NCI-H1436 (cell line): ENCODE results near the gene FAM227A.

ENCODE experiments used
- DNase-seq: peaks from one replicate; lab custom pipeline; 2025; lab: John Stamatoyannopoulos, UW

FAM227A gene

GRCh38 chr22:38656256-38657044, at the start of gene FAM227A, which contains the start of gene CBY1:
Gene FAM227A (minus strand): TSS chr22:38656392. CDS start chr22:38650168, 6,224 bp downstream.
Gene CBY1 (plus strand): TSS chr22:38656638. CDS start chr22:38668055, 11,417 bp downstream.
- peak; percentile 92 for DNase-seq

- peak; percentile 100 for DNase-seq
Measured at GRCh38 chr22:38705235-38706100, 49.3 kb upstream of the FAM227A start, which contains the start of gene GTPBP1. Gene GTPBP1 (plus strand): TSS chr22:38705944. CDS start chr22:38705956, 12 bp downstream.

GRCh38 chr22:38704654-38705234, 48.6 kb upstream of the FAM227A start:
- DNase-seq, result no peak

GRCh38 chr22:38700789-38701628, 44.8 kb upstream of the FAM227A start, which contains the start of gene JOSD1:
Gene JOSD1 (minus strand): TSS chr22:38700943. CDS start chr22:38699987, 956 bp downstream.
- peak; percentile 93 for DNase-seq

- peak; percentile 47 for DNase-seq
Measured at GRCh38 chr22:38700270-38700788, 44.1 kb upstream of the FAM227A start.

- DNase-seq, result no peak
Measured at GRCh38 chr22:38699784-38700183, 43.6 kb upstream of the FAM227A start.

- no peak for DNase-seq
Measured at GRCh38 chr22:38699143-38699542, 43.0 kb upstream of the FAM227A start.

GRCh38 chr22:38698407-38699094, 42.4 kb upstream of the FAM227A start:
- DNase-seq, result no peak

GRCh38 chr22:38697425-38698089, 41.4 kb upstream of the FAM227A start:
- DNase-seq, result no peak

GRCh38 chr22:38696606-38697424, 40.6 kb upstream of the FAM227A start:
- no peak for DNase-seq

- DNase-seq, result no peak
Measured at GRCh38 chr22:38694940-38695339, 38.7 kb upstream of the FAM227A start.

- no peak for DNase-seq
Measured at GRCh38 chr22:38694049-38694448, 37.9 kb upstream of the FAM227A start.

GRCh38 chr22:38689651-38690050, 33.5 kb upstream of the FAM227A start:
- DNase-seq, result no peak

GRCh38 chr22:38685761-38686160, 29.6 kb upstream of the FAM227A start:
- no peak for DNase-seq

- no peak for DNase-seq
Measured at GRCh38 chr22:38684895-38685294, 28.7 kb upstream of the FAM227A start.

- DNase-seq, result peak; percentile 67
Measured at GRCh38 chr22:38681582-38682335, 25.6 kb upstream of the FAM227A start, which contains the start of gene TOMM22. Gene TOMM22 (plus strand): TSS chr22:38681957. CDS start chr22:38681979, 22 bp downstream.

GRCh38 chr22:38675833-38676232, 19.6 kb upstream of the FAM227A start:
- no peak for DNase-seq

- DNase-seq, result no peak
Measured at GRCh38 chr22:38674888-38675287, 18.7 kb upstream of the FAM227A start.
